Endothelial cell of umbilical vein (primary cell): ENCODE results near the gene SGCD. TPM values are rescaled to one million over a fixed set of nuclear protein-coding genes. Genes with fewer than 3 reads are reported as not detected.

ENCODE experiments used
- BruUV-seq: library from RNA; stranded (reverse); fragments of 400-500 nt; replicated peaks from 2 replicates; lab custom pipeline; 2021; lab: Mats Ljungman, UMichigan
- CTCF ChIA-PET: fragments of 300-600, 350-600 bp; sonication (Branson Sonifier 250); formaldehyde crosslinking; loops from one replicate; lab custom pipeline; 2021; ENCODE audit warnings: antibody characterized with exemption, inconsistent platforms; lab: Charles Lee
- POLR2A ChIA-PET: fragments of 300-600, 350-600 bp; sonication (Branson Sonifier 250); formaldehyde crosslinking; loops from one replicate; lab custom pipeline; 2021; ENCODE audit warnings: antibody characterized with exemption, inconsistent platforms; lab: Charles Lee
- DNase-seq: peaks from one replicate; pipeline ENCODE4 v3.0.0-alpha.2; 2011; ENCODE audit warnings: low read depth, low spot score
- FAIRE-seq: peaks from 2 replicates; lab custom pipeline; 2011; peaks lifted over from hg19 to GRCh38; lab: Jason Lieb, UNC
- H2AFZ ChIP-seq: 2 replicates; pipeline ENCODE4 v1.6.0; 2012; ENCODE audit warnings: low read depth, low read length, control low read depth, inconsistent platforms
- H3K27ac ChIP-seq: 2 replicates; pipeline ENCODE4 v1.5.1; 2011; ENCODE audit warnings: low read depth, mild to moderate bottlenecking, control low read depth, low read length, moderate library complexity; ENCODE audit not compliant: insufficient read depth
- H3K27me3 ChIP-seq, 2 experiments: 2 replicates each; pipeline versions ENCODE4 v1.6.0 to v1.6.1; 2011; ENCODE audit warnings: low read length in 2 of 2, mixed read lengths in 1 of 2; ENCODE audit not compliant: control insufficient read depth in 2 of 2, insufficient read depth in 2 of 2
- H3K36me3 ChIP-seq, 2 experiments: 2 replicates in 1 of 2; 3 replicates in 1 of 2; pipeline ENCODE4 v1.5.1; 2011; ENCODE audit warnings: low read length in 2 of 2, mild to moderate bottlenecking in 1 of 2, moderate library complexity in 1 of 2; ENCODE audit not compliant: control insufficient read depth in 2 of 2, insufficient read depth in 2 of 2; ENCODE audit errors: extremely low read depth in 1 of 2
- H3K4me1 ChIP-seq: 3 replicates; pipeline ENCODE4 v1.5.1; 2011; ENCODE audit warnings: mild to moderate bottlenecking, low read length; ENCODE audit not compliant: control insufficient read depth, insufficient read depth; ENCODE audit errors: extremely low read depth
- H3K4me2 ChIP-seq: 2 replicates; pipeline ENCODE4 v1.6.1; 2011; ENCODE audit warnings: low read length, control low read depth, mixed read lengths; ENCODE audit not compliant: insufficient read depth
- H3K4me3 ChIP-seq, 3 experiments: fragments of 200-600 bp in 1 of 3; sonication (generic), shearing (Covaris generic) in 1 of 3; replicated peaks in 1 of 3; 2 replicates each; pipeline ENCODE4 v1.5.1; 2011 to 2016; ENCODE audit warnings: control low read depth in 3 of 3, low read length in 3 of 3, mild to moderate bottlenecking in 2 of 3, inconsistent platforms in 1 of 3, low read depth in 1 of 3, moderate library complexity in 1 of 3; ENCODE audit not compliant: insufficient read depth in 1 of 3
- H3K79me2 ChIP-seq: 2 replicates; pipeline ENCODE4 v1.6.0; 2012; ENCODE audit warnings: low read length, inconsistent platforms; ENCODE audit not compliant: control insufficient read depth, insufficient read depth
- H3K9ac ChIP-seq: replicated peaks from 2 replicates; pipeline ENCODE3; 2011; ENCODE audit warnings: low read length, control low read depth; ENCODE audit not compliant: insufficient read depth; ENCODE audit errors: extremely low read depth
- H3K9me1 ChIP-seq: replicated peaks from 3 replicates; pipeline ENCODE4 v1.6.0; 2011; ENCODE audit warnings: mild to moderate bottlenecking, low read length; ENCODE audit not compliant: control insufficient read depth, insufficient read depth; ENCODE audit errors: extremely low read depth
- H3K9me3 ChIP-seq: replicated peaks from 2 replicates; pipeline ENCODE4 v1.5.1; 2012; ENCODE audit warnings: low read length, inconsistent platforms; ENCODE audit not compliant: control insufficient read depth, insufficient read depth
- H4K20me1 ChIP-seq: replicated peaks from 2 replicates; pipeline ENCODE3; 2011; ENCODE audit warnings: mild to moderate bottlenecking, low read length; ENCODE audit not compliant: control insufficient read depth, insufficient read depth; ENCODE audit errors: extremely low read depth
- CTCF ChIP-seq, 2 donors: IDR thresholded peaks; 1 replicate in 1 of 2; 2 replicates in 1 of 2; pipeline ENCODE4 v1.5.1; 2011; ENCODE audit warnings: low read length in 2 of 2, mild to moderate bottlenecking in 2 of 2, moderate library complexity in 2 of 2, control low read depth in 1 of 2, inconsistent platforms in 1 of 2, low read depth in 1 of 2; ENCODE audit not compliant: insufficient read depth in 1 of 2; ENCODE audit errors: extremely low read depth in 1 of 2
- EZH2 ChIP-seq: IDR thresholded peaks from 2 replicates; pipeline ENCODE4 v1.6.1; 2012; ENCODE audit warnings: borderline replicate concordance, low read depth, mild to moderate bottlenecking, moderate library complexity, low read length, inconsistent platforms; ENCODE audit not compliant: severe bottlenecking
- GATA2 ChIP-seq: IDR thresholded peaks from 2 replicates; pipeline ENCODE4 v1.7.0; 2011; ENCODE audit warnings: low read depth, mild to moderate bottlenecking, moderate library complexity, mixed read lengths, low read length; ENCODE audit not compliant: insufficient read length, insufficient read depth
- JUN ChIP-seq: IDR thresholded peaks from 2 replicates; pipeline ENCODE4 v1.6.1; 2011; ENCODE audit warnings: borderline replicate concordance, low read depth; ENCODE audit not compliant: insufficient read length, insufficient read depth
- MAX ChIP-seq: IDR thresholded peaks from 2 replicates; pipeline ENCODE4 v1.6.1; 2011; ENCODE audit not compliant: insufficient read depth, insufficient read length
- MYC ChIP-seq: IDR thresholded peaks from one replicate; pipeline ENCODE4 v1.6.1; 2011; ENCODE audit warnings: mild to moderate bottlenecking, low read depth, low read length
- POLR2A ChIP-seq: IDR thresholded peaks from 2 replicates; pipeline ENCODE4 v1.6.1; 2012; ENCODE audit warnings: low read depth, mild to moderate bottlenecking, control low read depth, low read length
- POLR2AphosphoS5 ChIP-seq: IDR thresholded peaks from 2 replicates; pipeline ENCODE4 v1.6.1; 2012; ENCODE audit warnings: low read depth, mild to moderate bottlenecking, control low read depth, low read length, moderate library complexity; ENCODE audit not compliant: insufficient read depth
- dilution Hi-C: fragments of 300-500 bp; cut with MboI; formaldehyde crosslinking; loops from one replicate; pipeline ENCODE4 v1.15.0; 2019; ENCODE audit warnings: low sequenced_read_pairs; ENCODE audit not compliant: extremely low pct_ligation_motif_present
- intact Hi-C: fragments of 100-400 bp; cut with micrococcal nuclease; formaldehyde crosslinking; loops from one replicate; pipeline ENCODE4 v1.10.0; 2022
- polyA plus RNA-seq, 4 experiments: library from polyadenylated mRNA; depleted of rRNA in 3 of 4; stranded (reverse) in 3 of 4; unstranded in 1 of 4; fragments of >200 nt; gene quantifications; 2 replicates each; pipeline versions ENCODE4 v1.2.1 to v1.2.3, GENCODE V29; 2011 to 2012; ENCODE audit warnings: missing spikeins in 1 of 4
- total RNA-seq: library from RNA; stranded (reverse); gene quantifications from 2 replicates; pipeline ENCODE4 v1.2.3, GENCODE V29; 2021

The SGCD gene
- total and polyA plus RNA-seq, 2 donors (not counting 3 experiments of a cell fraction or from before 2014, with no cell fraction given) = not detected

GRCh38 chr5:156715287-156715686 lies 388.3 kb downstream of the SGCD start:
- CTCF ChIA-PET = no interaction called here

More at GRCh38 chr5:156715287-156715686, 388.3 kb downstream of the SGCD start:
- no peak overlapping the region for H3K4me2 ChIP-seq
- H3K9me3 ChIP-seq = peaks cover 2% of the 10 kb centered on the region
- TF ChIP-seq MYC (no peak), JUN (no peak), POLR2A (no peak), GATA2 (no peak), POLR2AphosphoS5 (no peak), EZH2 (no peak), MAX (no peak), CTCF (IDR thresholded peaks at IDR 0.05; ENCODE audit: extremely low read depth in 1 of 2, insufficient read depth in 1 of 2, low read depth in 1 of 2, low read length in 2 of 2) (no peak)
- H3K79me2 ChIP-seq = no peaks in the 10 kb centered on the region
- H3K36me3 ChIP-seq = no peaks in the 10 kb centered on the region
- H3K27me3 ChIP-seq = no peaks in the 10 kb centered on the region
- no peak overlapping the region for H3K27ac ChIP-seq
- BruUV-seq = no TSS peak
- no peaks in the 10 kb centered on the region for H3K4me1 ChIP-seq
- no peak overlapping the region for H3K4me3 ChIP-seq
- no peak overlapping the region for H3K9ac ChIP-seq
- DNase-seq = no peak
- POLR2A ChIA-PET = no interaction called here
- no peak for FAIRE-seq
- H2AFZ ChIP-seq = no peak overlapping the region
- no peaks in the 10 kb centered on the region for H4K20me1 ChIP-seq
- dilution Hi-C loops = no loop called here
- intact Hi-C loops = no loop called here
- no peaks in the 10 kb centered on the region for H3K9me1 ChIP-seq
